ENCODE results near the gene PHLDA2.
"Not testable (repeated sequence)": the region's sequence is repeated elsewhere in the genome, so short reads cannot be mapped to it uniquely, and the experiment has no call there.

The PHLDA2 gene

GRCh38 chr11:2912498-2912897, 16.7 kb downstream of the PHLDA2 start:
- DNase-seq: no peak

DNA sequence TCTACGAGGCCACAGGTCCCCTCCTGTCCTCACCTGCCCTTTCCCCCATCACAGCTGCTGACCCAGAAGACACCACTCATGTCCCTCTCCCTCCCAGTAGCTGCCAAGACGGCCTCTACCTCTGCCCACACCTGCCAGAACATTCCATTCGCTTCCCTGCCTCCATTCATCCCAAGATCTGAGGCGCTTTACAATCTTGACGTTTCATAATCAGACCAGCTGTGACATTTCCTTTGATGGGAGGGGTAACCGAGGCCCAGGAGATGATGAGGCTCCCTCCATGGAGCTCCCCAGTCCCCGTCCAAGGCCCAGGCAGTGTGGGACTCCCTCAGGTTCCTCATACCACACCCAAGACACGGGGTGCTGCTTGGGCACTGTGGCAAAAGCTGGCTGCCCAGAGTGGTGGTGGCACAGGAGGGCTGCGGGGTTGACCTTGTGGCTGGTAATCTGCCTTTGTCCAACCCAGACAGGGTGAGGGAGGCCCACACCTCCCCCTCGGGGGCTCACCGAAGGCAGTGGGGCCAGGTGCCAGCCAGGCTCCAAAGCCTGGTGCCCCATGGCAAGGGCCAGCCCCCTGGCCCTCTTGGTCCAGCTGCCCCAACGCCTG, 17.3 kb downstream of the PHLDA2 start:
- no peak for DNase-seq

DNA sequence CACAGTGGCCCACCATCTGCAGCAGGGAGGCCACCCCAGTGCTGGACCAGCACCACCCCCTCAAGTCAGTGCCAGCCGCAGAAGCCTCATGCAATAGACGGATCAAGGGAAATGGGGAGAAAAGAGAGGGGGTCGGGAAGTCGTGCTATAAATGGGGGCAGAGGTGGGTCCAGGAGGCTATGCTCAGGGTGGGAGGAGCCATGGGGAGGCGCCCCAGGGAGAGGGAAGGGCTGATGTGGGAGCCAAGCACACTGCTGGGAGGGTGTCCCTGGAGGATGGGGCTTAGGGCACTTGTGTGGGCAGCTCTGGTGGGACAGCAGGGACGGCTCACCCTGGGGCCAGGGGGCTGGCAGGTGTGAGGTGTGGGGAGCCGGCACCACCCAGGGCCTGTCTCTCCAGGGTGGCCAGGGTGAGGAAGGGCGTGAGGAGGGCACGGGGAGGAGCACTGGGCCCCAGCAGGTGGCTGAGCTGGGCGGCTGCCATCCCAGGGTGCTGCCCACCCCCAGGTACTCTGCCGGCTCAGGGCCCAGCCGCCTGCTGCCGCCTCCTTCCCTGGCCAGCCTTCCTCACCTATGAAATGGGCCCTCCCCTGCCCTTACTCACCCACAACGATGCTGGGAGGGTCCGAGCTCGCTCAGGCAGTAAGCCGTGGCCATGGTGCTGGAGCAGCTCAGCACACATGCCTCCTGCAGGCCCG, 18.0 kb downstream of the PHLDA2 start:
- no peak for DNase-seq

- no peak for DNase-seq
Observed at GRCh38 chr11:2910401-2910955, 18.7 kb downstream of the PHLDA2 start.

DNA sequence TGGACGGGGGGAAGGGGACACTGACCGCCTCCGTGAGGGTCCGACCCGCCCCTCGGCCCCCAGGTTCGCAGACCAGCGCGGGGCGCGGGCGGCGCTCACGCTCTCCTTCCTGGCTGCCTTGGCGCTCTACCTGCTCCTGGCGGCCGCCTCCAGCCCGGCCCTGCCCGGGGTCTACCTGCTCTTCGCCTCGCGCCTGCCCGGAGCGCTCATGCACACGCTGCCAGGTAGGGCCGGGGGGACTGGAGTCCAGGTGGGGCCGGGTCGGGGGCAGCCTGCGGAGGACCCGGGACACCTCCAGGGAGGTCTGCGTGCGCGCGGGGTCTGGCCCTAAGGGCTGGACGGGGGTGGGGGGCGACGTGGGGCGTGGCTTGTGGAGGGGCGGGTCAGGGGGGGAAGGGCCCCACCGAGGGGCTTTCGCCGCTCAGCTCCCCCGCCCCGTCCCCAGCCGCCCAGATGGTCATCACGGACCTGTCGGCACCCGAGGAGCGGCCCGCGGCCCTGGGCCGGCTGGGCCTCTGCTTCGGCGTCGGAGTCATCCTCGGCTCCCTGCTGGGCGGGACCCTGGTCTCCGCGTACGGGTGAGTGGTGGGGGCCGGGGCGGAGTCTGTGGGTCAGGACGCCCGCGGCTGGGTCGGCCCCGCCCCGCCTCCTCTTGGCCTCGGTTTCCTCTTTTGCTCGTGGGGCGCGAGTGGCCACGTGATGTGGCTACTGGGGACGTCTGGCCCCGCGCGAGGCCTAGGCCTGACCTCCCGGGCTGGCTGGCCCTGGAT, 19.9 kb downstream of the PHLDA2 start:
- no peak for DNase-seq

GRCh38 chr11:2908130-2908529, 21.1 kb downstream of the PHLDA2 start:
- no peak for DNase-seq

- DNase-seq: not testable (repeated sequence)
Observed at GRCh38 chr11:2905299-2905698, 23.9 kb downstream of the PHLDA2 start.

DNA sequence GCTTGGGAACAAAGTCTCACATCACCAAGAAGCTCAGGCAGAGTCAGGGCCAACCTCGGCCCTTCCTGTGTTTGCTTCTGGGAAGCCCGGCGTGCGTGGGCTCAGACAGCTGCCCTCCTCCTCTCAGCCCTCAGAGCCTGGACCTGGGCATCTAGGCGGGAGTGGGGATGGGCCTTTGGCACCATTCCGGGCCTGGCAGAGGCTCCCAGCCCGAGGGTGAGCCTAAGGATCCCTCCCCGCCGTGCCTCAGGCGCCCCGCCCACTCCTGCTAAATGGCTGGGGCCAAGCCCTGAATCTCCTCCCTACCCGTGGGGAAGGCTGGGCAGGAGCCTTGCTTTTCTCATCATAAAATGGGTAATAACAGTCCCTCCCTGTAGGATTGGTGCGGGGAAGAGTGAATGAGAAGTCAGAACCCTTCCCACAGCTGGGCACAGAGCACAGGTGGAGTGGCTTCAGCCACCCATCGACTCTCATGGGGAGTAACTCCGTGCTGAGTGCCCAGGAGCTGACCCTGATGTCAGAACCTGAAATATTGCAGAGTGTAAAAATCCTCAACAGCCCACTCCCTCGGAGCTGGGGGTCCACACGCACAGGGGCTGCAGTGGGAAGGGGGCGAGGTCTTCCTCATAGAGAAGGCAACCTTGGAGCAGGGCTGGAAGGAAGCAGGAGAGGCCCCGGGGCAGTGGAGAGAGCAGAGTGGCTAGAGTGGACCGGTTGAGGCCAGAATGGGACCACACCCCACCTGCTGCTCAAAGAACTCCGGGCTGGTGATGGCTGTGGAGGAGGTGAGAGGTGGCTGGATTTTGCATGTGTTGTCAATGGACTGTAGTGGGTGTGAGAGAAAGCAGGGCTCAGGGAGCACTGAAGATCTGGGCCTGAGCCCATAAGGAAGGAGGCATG, 24.8 kb downstream of the PHLDA2 start:
- DNase-seq: no peak

DNA sequence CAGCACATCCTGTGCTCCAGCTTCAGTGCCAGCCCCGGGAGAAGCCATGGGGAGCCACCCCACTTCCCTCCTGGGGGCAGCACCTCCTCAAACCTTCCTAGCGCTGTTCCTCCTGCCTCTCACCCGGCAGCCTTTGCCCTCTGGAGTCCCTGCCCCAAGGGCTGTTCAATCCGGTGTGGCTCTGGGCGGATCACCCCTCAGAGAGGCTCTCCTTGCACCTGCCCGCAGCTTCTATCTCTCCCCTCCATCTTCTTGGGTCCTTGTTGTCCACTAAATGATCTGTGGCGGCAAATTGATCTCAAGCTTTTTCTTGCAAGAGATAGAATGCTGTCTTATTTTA, 25.6 kb downstream of the PHLDA2 start:
- DNase-seq: no peak

GRCh38 chr11:2902784-2903671, 26.2 kb downstream of the PHLDA2 start:
- DNase-seq: no peak

- DNase-seq: peak; percentile 64
Observed at GRCh38 chr11:2901854-2902783, 27.1 kb downstream of the PHLDA2 start.

DNA sequence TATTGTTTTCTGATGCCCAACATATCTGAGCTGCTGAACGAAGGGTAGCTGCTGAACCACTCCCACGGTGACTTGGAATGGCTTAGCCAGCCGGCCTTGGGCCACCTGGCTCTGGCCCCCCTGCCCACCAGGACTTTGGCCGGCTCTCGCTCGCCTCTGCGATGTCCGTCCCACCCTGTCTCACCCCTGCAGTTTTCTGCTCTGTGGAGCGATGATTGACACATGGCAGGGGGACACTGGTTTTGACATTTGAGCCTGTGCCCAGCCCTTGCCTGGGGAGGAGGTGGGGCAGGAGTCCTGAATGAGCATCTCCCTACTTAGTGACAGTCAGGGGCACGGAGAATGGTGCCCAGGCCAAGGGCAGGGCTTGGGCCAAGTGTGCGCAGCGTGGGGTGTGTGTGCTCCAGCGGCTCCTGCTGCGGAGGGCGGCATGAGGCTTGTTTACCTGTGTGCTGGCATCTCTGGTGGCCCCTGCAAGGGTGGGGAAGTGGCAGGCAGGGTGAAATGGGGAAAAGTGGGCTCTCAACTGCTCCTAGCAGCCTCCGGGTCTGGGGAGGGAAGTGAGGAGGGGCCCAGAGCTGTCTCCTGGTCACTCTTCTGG, 27.9 kb downstream of the PHLDA2 start:
- no peak for DNase-seq

DNA sequence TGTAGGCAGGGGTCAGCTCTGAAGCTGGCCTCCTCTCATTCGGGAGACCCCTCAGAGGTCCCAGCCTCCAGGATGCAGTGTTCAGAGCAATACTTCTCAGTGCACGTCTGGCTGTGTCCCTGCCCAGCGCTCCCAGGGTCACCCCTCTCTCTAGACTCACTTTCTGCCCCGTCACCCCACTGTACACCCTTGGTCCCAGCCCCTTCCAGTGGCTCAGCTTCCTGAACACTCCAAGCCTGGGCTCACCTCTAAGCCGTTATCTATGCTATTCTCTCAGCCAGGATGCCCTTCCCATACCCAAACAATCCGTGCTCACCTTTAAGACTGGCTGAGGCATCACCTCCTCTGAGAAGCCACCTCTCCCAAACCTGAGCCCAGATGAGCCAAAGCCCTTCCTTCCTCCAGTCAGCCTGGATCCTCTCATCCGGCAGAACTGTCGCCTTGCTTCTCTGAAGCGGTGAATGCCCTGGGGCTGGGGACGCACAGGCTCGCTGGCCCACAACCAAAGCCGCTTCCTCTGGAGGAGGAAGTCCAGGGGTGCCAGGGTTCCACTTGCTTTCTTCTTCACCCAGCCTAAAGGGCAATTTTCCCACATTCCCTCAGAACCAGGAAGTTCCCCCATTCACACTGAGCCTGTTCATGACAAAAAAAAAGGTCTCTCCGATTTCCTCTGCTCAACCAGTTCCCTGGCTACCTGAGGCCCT, 30.0 kb downstream of the PHLDA2 start:
- no peak for DNase-seq

GRCh38 chr11:2898366-2899079, 30.7 kb downstream of the PHLDA2 start:
- DNase-seq: no peak

DNA sequence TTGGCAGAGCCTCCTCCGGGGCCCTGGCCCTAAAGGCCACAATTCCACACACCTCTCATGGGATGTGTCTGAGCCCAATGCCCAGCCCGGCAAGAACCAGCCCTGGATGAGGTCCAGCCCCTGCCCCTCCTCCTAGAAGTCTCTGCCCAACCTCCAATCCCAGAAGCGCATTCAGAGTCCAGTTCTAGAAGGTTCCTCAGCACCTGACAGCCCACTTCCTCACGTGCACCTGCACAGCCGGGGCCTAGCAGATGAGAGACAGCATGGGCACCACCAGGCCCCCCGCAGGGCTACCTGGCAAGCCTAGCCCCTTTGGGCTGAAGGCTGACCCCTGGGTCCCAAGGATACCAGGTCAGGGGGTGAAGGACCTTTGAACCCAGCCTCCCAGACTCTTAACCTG, 32.2 kb downstream of the PHLDA2 start:
- no peak for DNase-seq

GRCh38 chr11:2896047-2896446, 33.2 kb downstream of the PHLDA2 start:
- DNase-seq: no peak

GRCh38 chr11:2893935-2894334, 35.3 kb downstream of the PHLDA2 start:
- no peak for DNase-seq

GRCh38 chr11:2892967-2893528, 36.2 kb downstream of the PHLDA2 start:
- no peak for DNase-seq

Measured in NCI-H1694 treated with DMSO at 0.1 percent for 48 hours (cell line).